ENCODE measurements around the gene GRK2. TPM values are rescaled to one million over a fixed set of nuclear protein-coding genes. Genes with fewer than 3 reads are reported as not detected.

The GRK2 gene
- total RNA-seq, 4 donors from 2014 or later: 42.6 to 106 (median 50.7) TPM

- no peak for TF ChIP-seq CTCF (IDR thresholded peaks at IDR 0.05)
- DNase-seq (ENCODE audit: low spot score) (no peak), ATAC-seq (ENCODE audit: low FRiP score) (peak; percentile 7)
These were observed 27.1 kb upstream of the GRK2 start for GRCh38 chr11:67238894-67239782.

GRCh38 chr11:67239783-67240575, 26.3 kb upstream of the GRK2 start:
- ATAC-seq (ENCODE audit: low FRiP score) (peak; percentile 94), DNase-seq (ENCODE audit: low spot score) (peak; percentile 62)
- no peak for TF ChIP-seq CTCF (IDR thresholded peaks at IDR 0.05)

GRCh38 chr11:67240576-67241389, 25.5 kb upstream of the GRK2 start:
- DNase-seq (ENCODE audit: low spot score): peak; percentile 73
- peak; percentile 77 for ATAC-seq (ENCODE audit: low FRiP score)

GRCh38 chr11:67242548-67242947, 23.7 kb upstream of the GRK2 start:
- DNase-seq (ENCODE audit: low spot score) (no peak), ATAC-seq (ENCODE audit: low FRiP score) (no peak)
- TF ChIP-seq CTCF (IDR thresholded peaks at IDR 0.05): no peak

More at GRCh38 chr11:67240576-67241389, 25.5 kb upstream of the GRK2 start:
- no peak for TF ChIP-seq CTCF (IDR thresholded peaks at IDR 0.05)

- TF ChIP-seq CTCF (IDR thresholded peaks at IDR 0.05): no peak
- DNase-seq (ENCODE audit: low spot score): no peak
- ATAC-seq (ENCODE audit: low FRiP score): no peak
These were observed 23.2 kb upstream of the GRK2 start for GRCh38 chr11:67243051-67243450.

GRCh38 chr11:67245046-67245445, 21.2 kb upstream of the GRK2 start:
- no peak for TF ChIP-seq CTCF (IDR thresholded peaks at IDR 0.05)
- ATAC-seq (ENCODE audit: low FRiP score): no peak
- no peak for DNase-seq (ENCODE audit: low spot score)
